ENCODE data around the gene RAPGEF6.
"Not testable (repeated sequence)": the region's sequence is repeated elsewhere in the genome, so short reads cannot be mapped to it uniquely, and the experiment has no call there.

RAPGEF6 gene

DNA sequence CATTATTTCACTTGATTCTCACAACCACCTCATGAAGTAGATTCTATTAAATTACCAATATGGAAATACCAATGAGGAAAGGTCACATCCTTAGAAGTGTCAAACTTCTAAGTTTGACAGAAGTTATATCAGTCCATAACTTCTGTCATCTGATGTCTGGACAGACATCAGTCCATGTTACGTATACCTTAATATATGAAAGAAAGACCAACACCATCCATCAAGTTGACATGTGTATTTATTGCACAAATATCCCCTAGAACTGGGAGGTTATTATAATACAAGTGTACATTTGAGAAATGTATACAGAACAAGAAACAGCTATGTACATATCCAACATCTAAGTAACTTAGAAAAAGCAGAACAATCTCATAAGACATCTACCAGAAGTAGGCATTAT, 6.5 kb upstream of the RAPGEF6 start:
- DNase-seq (ENCODE audit: low read depth), result no peak

- no peak for DNase-seq (ENCODE audit: low read depth)
Measured at GRCh38 chr5:131640043-131640856, 5.2 kb upstream of the RAPGEF6 start.

DNA sequence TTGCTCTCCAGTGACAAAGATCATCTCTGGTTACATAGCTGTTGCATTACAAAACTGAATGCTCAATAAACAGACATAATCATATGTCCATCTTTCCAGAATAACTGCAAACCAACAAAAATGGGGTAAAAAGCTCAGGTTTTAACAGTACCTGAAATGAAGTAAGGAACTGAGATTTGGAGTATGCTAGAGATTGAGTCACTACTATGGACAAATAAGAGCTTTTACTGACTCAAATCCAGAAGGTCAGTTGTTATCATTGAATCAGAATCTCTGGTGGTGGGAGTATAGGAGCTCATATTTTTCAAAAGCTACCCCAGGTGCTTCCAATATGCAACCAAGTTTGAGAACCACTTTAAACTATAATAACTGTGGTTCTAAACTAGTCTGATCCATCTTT, 4.1 kb upstream of the RAPGEF6 start:
- DNase-seq (ENCODE audit: low read depth), result no peak

GRCh38 chr5:131637694-131638093, 2.7 kb upstream of the RAPGEF6 start:
- no peak for DNase-seq (ENCODE audit: low read depth)

- DNase-seq (ENCODE audit: low read depth), result no peak
Measured at GRCh38 chr5:131635684-131636572, 899 bp upstream of the RAPGEF6 start.

DNA sequence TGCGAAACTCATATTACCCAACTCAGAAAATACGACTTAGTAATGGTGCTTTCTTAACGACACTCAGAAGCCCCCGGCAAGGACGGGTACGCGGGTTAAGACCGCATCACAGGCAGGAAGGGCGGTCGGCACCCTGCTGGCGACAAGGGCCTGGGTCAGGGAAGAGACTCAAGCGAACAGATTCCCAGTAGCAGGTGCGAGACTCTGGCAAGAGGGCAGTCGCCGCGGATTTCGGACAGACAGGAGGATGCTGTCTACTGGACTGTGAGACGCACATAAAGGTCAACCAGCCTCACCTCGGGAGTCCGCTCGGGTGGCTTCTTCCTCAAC, 398 bp downstream of the RAPGEF6 start:
- DNase-seq (ENCODE audit: low read depth), result peak; percentile 51

DNA sequence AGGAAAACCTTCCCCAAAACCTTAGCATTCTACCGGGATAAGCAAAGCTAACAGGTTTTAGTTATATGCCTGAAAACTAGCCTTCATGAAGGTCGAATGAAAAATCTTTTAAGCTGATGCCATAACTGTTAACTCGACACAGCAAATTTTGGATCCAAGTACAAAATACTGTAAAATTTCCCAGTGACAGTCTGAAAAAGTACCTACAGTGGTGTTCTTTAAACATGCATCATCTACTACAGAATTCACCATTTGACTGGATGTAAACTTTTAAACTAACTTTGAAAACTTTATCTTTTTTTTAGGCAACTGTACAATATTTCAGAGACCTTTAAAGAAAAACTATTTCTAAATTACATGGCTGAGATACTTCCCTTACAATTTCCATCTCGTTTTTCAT, 791 bp downstream of the RAPGEF6 start:
- no peak for DNase-seq (ENCODE audit: low read depth)

- DNase-seq (ENCODE audit: low read depth), result no peak
Measured at GRCh38 chr5:131633830-131634229, 1.2 kb downstream of the RAPGEF6 start.

DNA sequence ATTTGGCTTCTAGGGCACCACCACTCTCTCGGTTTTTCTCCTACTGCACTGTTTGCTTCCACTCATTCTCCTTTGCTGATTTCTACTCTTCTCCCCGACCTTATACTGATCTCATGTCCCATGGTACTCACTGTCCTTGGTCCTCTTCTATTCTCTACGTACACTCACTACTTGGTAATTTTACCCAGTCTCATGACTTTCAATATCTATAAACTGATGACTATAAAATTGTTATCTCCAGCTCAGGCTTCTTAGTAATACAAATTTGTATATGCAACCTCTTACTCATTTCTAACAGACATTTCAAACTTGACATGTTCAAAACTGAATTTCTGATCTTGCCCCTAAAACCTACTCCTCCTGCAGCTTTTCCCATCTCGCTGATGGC, 4.1 kb downstream of the RAPGEF6 start:
- DNase-seq (ENCODE audit: low read depth), result no peak

DNA sequence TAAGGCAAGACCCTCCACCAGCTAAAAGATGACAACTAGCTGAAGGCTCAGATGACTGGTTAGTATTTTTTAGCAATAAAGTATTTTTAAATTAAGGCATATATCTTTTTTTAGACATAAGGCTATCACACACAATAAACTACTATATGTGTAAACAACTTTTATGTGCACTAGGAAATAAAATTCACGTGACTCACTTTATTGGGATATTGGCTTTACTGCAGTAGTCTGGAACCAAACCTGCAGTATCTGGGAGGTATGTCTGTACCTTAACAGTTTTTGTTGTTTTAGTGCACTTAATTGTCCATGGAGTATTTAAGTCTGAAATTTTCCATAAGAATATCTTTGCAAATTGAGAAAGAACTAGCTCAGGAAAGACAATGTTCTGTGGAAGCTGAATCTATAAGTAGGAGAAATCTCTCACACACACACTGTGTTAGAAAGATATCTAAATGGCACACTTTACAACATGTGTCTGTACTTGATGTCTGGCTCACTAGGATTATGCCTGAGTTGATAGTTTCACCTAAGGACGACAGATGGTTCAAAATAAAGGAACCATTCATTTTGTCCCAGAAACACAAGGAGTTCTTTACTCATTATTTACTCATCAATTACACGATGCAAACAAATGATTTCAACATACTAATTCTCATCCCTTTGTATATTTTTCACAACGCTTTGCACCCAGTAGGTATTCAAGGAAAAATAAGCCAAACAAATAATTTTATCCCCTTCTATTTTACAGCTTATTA, 4.6 kb downstream of the RAPGEF6 start:
- no peak for DNase-seq (ENCODE audit: low read depth)

GRCh38 chr5:131628990-131629389, 6.0 kb downstream of the RAPGEF6 start:
- no peak for DNase-seq (ENCODE audit: low read depth)

DNA sequence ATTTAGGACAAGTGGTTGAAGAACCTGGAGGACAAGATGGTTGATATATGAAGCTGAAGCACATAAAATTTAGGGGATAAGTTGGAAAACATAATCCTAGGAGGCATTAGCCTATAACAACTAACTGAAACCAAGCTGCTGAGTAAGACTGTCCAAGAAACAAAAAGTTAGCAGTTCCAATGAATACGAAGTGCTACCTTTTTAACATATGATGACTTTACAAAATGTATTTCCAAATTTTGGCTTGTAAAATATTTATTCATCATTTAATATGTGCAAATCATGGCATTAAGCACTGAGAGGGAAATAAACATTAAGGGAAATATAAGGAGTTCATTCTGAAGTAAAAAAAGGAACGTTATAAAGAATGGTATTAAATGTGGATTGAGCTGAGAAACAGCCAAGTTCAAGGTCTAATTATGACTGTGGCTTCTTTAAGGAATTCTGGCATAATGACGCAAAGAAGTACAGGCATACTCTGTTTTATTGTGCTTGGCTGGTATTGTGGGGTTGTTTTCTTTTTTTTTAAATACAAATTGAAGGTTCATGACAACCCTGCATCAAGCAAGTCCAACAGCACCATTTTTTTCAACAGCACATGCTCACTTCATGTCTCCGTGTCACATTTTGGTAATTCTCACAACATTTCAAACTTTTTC, 7.7 kb downstream of the RAPGEF6 start:
- DNase-seq (ENCODE audit: low read depth), result no peak

GRCh38 chr5:131622633-131623032, 12.4 kb downstream of the RAPGEF6 start:
- DNase-seq (ENCODE audit: low read depth), result no peak

DNA sequence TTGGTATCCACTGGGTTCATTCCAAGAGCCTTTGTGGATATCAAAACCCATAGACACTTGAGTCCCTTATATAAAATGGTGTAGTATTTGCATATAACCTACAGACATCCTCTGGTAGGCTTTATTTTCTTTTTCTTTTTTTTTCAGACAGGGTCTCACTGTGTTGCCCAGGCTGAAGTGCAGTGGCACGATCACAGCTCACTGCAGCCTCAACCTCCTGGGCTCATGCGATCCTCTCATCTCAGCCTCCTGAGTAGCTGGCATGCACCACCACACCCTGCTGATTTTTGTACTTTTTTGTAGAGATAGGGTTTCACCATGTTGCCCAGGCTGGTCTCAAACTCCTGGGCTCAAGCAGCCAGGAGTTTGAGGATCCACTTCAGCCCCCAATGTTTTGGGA, 13.9 kb downstream of the RAPGEF6 start:
- DNase-seq (ENCODE audit: low read depth), result not testable (repeated sequence)

DNA sequence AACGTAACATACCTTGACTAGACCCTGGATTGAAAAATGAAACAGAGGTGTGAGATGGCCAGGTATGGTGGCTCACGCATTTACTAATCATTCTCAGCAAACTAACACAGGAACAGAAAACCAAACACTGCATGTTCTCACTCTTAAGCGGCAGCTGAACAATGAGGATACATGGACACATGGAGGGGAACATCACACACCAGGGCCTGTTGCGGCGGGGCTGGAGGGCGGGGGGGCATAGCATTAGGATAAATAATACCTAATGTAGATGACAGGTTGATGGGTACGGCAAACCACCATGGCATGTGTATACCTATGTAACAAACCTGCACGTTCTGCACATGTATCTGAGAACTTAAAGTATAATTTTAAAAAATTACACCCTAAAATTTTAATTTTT, 15.9 kb downstream of the RAPGEF6 start:
- no peak for DNase-seq (ENCODE audit: low read depth)

GRCh38 chr5:131617140-131617822, 17.7 kb downstream of the RAPGEF6 start:
- no peak for DNase-seq (ENCODE audit: low read depth)

- DNase-seq (ENCODE audit: low read depth), result no peak
Measured at GRCh38 chr5:131615957-131616356, 19.1 kb downstream of the RAPGEF6 start.

GRCh38 chr5:131613423-131613822, 21.6 kb downstream of the RAPGEF6 start:
- no peak for DNase-seq (ENCODE audit: low read depth)

DNA sequence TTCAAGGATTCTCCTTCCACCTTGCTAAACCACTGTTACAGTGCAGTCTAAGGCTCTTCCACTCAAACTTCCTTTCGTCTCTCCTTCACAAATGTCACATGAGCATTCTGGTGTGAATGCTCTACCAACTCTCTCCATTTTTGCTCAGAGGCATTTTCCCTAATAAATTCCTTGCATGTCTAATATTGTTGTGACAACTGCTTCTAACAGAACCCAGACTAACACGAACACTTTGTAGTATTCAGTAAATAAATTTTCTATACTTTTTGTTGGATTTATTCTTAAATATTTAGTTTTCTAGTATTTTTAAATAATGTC, 24.0 kb downstream of the RAPGEF6 start:
- no peak for DNase-seq (ENCODE audit: low read depth)

GRCh38 chr5:131610198-131611063, 24.6 kb downstream of the RAPGEF6 start:
- DNase-seq (ENCODE audit: low read depth), result no peak

DNA sequence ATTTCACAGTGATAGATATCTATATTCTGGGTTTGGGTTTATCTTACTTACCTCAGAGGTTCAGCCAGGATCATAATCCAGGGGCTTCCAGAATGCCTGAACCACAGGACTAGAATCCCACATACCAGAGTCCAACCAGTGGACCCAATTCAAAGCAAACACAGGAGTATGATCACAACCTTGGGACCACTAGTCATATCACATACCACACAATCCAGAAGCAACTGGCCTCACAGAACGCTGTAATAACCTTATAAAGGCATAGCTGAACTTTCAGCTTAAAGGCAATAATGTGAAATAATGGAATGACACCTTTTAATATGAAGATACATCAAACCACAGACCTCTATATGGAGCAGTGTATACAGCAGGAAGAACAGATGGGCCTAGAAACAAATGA, 25.3 kb downstream of the RAPGEF6 start:
- DNase-seq (ENCODE audit: low read depth), result no peak
